AG08396 (cell line): ENCODE results near the gene ERN2.
"Not testable (repeated sequence)": the region's sequence is repeated elsewhere in the genome, so short reads cannot be mapped to it uniquely, and the experiment has no call there.

ENCODE experiments used
- DNase-seq: peaks from one replicate; pipeline ENCODE4 v3.0.0; 2012; ENCODE audit warnings: low spot score, mixed read lengths

Gene ERN2

DNA sequence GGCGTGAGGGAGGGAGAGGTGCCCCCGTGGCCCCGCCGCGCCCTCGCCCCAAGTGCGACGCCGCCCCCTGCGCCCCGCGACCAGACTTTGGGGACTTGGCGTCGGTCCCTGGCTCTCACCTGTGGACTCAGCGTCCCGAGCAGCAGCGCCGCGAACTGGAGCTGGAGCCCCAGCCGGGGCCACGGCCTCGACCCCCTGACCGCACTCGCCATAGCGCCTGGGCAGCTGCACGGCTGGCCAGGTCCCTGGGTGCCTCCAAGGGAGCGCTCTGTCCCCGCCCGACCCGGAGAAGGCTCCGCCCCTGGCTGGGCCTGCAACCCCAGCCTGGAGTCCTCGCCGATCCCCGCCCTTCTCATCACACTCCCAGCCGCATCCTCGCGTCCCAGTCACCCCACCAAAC is at the start of gene ERN2:
Gene ERN2, minus strand, starts transcription at position 247 of the 400 bp plus-strand sequence. Its CDS starts 35 bp downstream, at position 212.
- no peak for DNase-seq

DNA sequence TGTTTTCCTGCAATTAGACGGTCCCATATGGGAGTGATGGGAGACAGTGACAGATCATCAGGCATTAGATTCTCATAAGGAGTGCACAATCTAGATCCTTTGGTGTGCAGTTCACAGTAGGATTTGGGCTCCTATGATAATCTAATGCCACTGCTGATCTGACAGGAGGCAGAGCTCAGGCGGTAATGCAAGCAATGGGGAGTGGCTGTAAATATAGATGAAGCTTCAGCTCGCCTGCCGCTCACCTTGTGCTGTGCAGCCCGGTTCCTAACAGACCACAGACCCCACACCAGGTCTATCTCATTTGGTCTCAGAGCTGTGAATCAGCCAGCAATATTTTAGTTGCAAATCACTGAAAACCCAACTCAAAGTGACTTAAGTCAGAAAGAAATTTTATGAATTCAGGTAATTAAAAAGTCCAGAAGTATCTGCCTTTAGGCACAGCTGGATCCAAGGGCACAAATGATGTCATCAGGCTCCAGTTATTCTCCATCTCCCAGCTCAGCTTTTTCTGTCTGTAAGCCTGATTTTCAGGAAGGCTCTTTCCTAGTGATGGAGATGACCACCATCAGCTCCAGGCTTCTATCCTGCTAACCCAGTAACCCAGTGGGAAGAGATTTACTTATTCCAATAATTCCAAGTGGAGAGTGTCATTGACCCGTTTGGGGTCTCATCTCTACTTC is 45.1 kb upstream of the ERN2 start:
- DNase-seq: no peak

DNA sequence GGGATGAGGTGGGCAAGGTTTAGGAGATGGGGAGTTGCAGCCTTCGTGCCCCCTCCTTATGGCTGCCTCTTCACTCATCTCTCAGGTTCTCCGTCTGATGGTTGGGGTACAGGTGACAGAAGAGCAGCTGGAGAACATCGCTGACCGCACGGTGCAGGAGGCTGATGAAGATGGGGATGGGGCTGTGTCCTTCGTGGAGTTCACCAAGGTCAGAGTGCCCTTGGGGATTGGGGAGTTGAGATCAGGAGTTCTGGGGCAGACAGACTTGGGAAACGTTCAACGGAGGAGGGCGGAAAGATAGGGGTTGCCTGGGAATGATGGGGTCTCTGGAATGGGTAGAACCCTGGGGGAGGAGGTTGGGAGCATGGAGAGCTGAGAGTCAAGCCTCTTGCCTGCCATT is 44.1 kb upstream of the ERN2 start:
- no peak for DNase-seq

DNA sequence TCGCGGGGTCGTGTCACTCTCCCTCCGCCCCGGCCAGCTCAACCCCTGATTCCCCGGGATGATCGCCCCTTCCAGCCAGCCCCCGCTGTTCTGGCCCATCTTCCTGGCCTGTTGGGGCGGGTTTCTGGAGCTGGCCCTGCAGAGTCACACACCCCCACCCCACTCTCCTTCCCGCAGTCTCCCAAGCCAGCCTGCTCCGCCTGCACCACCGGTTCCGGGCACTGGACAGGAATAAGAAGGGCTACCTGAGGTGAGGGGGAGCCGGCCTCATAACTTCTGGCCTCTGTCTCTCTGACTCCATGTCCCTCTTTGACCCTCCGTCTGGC is 42.4 kb upstream of the ERN2 start:
- DNase-seq: no peak

DNA sequence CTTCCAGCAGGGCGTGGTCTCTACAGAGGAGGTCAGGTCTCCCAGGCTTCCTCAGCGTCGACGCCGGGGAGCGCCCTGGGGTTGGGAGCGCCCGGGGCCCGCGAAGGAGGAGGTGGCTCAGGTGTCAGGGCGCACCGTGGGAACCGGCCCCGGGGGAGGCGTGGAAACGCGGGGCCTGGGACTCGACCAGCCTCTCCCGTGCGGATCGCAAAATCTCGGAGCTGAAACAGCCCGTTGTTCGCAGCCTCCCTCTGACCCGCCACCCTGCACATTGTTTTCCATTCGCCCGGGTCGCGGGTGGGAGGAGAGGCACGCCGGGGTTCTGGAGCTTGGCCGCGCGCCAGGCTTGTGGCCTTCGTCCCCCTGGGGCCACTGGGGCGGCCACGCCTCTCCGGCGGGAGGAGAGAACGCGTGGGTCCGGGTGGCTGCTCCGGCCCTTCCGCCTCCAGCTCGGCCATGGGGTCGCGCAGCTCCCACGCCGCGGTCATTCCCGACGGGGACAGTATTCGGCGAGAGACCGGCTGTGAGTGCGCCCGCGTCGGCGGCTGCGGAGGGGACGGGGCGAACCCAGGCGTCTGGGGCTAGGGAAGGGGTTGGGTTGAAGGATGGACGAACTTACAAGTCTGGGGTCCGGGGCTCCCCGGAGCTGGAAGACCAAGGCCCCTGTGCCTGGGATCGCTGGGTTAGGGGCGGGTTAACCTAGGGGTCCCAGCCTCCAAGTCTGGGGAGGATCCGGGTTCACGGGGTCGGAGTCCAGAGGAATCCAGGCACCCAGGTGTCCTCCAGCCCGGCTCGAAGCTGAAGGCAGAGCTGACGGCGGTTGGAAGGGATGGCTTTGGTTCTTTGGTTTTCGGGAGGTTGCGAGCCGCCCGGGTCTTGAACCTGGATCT is 41.8 kb upstream of the ERN2 start, which contains the start of gene CHP2:
Gene CHP2, plus strand, starts transcription at position 433 of the 890 bp plus-strand sequence. Its CDS starts 24 bp downstream, at position 457.
- no peak for DNase-seq

DNA sequence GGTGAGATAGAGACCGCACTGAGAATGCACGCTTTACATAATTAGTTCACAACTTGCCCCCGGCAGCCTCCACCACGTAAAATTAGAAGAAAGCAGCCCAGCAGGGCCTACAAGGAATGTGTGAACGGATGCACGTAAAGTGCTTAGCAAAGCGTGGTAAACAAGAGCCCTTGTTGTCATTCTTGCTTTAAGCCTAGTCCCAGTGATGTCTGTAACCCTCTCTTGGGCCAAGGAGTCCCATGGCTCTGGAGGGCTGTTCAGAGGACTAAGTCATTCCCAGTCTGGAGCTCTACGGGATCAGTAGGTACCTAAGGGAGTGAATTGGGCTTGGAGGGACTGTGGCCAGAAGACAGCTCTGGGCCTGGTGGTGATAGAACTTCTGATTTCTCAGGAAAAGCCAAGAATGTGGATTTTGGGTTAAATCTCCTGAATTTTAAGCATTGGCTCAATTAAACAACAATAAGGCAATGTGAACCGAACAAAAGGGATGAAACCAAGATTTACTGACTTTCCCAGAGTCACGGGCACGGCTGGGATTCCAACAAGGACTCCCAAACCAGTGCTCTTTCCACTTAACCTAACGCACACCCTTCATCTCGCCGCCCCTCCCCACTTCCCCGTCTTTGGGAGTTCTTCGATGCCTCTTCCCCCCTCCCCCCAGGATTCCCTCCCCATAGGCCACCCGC is 41.0 kb upstream of the ERN2 start:
- DNase-seq: no peak

DNA sequence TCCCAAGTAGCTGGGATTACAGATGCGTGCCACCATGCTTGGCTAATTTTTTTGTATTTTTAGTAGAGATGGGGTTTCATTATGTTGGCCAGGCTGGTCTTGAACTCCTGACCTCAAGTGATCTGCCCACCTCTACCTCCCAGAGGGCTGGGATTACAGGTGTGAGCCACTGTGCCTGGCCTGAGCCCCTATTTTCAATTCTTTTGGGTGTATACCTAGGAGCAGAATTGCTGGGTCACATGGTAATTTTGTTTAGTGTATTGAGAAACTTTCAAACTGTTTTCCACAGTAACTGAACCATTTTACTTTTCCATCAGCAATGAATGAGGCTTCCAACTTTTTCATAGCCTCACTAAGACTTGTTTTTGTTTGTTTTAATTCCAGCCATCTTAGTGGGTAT is 38.0 kb upstream of the ERN2 start:
- DNase-seq: not testable (repeated sequence)

DNA sequence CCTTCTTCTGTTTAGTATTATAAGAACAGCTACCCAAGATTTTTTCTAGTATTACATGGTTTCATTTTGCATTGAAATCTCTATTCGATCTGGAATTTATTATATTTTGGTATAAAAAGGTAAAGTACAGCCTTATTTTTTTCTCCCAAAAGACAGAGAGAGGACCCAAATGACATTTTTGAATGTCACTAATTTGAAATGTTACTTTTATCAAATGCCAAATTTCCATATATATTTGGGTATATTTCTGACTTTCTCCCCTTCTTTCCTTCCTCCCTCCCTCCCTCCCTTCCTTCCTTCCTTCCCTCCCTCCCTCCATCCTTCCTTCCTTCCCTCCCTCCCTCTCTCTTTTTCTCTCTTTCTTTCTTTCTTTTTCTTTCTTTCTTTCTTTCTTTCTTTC is 35.6 kb upstream of the ERN2 start:
- DNase-seq: no peak

DNA sequence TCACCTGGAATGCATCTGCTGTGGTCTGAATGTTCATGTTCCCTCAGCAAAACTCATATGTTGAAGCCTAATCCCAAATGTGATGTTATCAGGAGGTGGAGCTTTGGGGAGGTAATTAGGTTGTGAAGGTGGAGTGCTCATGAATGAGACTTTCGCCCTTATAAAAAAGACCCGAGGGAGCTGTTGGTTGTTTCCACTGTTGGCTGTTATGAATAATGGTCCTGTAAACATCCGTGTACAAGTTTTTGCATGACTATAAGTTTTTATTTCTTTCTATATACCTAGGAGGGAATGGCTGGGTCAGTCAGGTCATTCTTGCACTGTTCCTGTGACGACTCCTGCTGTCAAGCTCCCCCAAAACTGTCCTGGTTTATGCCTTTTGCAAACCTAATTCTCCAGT is 32.2 kb upstream of the ERN2 start:
- no peak for DNase-seq

DNA sequence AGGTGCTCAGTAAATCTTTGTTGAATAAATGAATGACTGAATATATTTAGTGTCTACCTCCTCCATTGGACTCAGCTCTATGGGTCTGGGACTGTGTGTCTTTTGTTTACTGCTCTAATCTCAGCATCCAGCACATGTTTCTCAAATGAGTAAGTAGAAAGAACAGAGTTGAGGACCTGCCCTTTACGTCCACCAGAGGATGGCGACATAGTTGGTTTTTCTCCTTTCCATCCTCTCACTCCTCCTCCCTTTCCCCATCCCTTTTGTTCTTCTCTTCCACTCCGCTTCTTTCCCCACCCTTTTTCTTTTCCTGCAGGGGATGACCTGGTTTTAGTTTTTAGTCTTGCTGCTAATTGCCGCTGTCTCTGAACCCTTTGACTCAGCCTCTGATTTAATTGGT is 29.7 kb upstream of the ERN2 start:
- DNase-seq: no peak

DNA sequence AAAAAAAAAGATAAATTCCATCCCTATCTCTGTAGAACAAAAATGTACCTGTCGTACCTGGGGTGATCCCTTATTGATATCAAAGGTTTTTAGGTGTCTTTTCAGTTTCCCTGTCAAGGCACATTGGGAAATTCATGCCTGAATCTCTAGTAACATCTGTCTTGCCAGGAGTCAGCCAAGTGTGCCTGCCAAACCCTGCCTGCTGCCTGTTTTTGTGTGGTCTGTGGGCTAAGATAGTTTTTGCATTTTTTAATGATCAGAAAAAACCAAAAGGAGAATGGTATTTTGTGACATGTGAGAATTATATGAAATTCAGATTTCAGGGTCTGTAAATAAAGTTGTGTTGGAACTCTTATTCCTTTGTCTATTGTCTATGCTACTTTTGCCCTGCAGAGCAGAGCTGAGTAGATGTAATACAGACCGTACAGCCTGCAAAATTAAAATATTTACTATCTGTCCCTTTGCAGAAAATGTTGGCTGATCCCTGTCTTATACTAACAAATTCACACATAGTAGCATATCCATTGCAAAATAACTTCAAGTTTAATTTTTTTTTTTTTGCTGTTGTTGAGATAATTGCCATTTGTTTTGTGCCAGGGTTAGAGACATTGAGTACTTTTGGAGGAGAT is 28.8 kb upstream of the ERN2 start:
- no peak for DNase-seq

DNA sequence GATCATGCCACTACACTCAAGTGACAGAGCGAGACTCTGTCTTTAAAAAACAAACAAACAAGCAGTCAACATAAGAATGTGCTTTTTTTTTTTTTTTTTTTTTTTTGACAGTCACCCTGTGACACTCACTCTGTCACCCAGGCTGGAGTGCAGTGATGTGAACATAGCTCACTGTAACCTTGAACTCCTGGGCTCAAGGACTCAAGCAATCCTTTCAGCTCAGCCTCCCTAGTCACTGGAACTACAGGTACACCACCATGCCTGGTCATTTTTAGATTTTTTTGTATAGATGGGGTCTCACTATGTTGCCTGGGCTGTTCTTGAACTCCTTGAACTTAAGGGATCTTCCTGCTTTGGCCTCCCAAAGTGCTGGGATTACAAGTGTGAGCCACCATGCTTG is 26.5 kb upstream of the ERN2 start:
- no peak for DNase-seq

DNA sequence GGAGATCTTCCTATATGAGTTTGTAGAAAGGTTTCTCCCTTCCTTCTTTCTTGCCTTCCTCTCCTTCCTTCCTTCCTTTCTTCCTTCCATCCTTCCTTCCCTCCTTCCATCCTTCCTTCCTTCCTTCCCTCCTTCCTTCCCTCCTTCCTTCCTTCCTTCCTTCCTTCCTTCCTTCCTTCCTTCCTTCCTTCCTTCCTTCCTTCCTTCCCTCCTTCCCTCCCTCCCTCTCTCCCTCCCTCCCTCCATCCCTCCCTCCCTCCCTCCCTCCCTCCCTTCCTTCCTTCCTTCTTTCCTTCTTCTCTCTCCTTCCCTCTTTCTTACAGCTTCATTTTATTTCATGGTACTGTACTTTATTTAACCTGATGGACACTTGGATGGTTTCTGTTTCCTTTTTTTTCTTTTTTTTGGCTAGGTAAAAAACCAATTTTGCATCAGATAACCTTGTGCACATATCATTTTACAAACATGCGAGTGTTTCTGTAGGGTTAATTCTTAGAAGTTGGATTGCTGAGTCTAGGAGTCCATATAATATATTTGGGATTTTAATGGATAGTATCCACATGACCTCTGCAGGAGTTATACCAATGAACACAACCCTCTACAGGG is 24.5 kb upstream of the ERN2 start:
- not testable (repeated sequence) for DNase-seq

DNA sequence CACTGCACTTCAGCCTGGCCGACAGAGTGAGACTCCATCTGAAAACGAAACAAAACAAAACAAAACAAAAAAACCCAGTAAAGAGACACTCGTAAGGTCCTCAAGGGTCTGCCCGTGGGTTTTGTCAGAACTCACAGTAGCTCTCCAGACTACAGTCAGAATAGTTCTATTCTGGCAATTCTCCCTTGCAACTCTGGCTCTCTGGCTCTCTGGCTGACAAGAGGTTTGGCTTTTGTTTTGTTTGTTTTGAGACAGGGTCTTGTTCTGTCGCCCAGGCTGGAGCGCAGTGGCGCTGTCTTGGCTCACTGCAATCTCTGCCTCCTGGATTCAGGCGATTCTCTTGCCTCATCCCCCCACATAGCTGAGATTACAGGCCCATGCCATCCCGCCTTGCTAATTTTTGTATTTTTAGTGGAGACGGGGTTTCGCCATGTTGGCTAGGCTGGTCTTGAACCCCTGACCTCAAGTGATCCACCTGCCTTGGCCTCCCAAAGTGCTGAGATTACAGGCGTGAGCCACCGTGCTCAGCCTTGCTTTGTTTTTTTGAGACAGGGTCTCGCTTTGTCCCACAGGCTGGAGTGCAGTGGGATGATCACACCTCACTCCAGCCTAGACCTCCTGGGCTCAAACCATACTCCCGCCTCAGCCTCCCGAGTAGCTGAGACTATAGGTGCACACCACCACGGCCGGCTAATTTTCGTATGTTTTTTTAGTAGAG is 21.3 kb upstream of the ERN2 start:
- no peak for DNase-seq

DNA sequence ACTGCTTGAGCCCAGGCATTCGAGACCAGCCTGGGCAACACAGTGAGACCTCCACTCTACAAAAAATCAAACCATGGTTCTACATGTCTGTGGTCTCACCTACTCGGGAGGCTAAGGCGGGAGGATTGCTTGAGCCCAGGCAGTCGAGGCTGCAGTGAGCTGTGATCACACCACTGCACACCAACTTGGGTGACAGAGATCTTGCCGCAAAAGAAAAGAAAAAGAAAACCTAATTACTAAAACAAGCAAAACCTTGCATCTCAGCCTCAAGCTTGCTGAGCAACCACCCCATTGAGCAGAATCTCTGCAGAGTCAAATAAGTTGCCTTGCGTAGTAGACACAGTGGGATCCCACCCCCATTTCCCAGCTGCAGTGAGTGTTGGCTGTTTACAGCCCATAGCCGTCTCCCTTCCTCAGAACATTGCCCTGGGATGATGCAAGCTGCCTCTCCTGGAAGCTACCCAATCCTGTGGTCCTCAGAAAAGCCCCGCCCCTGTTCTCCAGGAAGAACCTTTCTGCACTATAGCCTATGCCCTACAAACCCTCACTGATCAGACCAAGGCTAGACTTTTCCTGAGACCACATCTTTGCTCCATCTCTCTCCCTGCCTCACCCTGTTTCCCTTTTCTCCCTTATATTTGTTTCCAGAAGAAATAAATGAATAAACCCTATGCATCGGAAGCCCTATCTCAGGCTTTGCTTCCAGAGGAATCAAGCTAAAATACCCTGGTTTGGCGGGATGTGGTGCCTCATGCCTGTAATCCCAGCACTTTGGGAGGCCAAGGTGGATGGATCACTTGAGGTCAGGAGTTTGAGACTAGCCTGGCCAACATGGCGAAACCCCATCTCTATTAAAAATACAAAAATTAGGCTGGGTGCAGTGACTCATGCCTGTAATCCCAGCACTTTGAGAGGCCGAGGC is 16.7 kb upstream of the ERN2 start:
- peak; percentile 47 for DNase-seq

DNA sequence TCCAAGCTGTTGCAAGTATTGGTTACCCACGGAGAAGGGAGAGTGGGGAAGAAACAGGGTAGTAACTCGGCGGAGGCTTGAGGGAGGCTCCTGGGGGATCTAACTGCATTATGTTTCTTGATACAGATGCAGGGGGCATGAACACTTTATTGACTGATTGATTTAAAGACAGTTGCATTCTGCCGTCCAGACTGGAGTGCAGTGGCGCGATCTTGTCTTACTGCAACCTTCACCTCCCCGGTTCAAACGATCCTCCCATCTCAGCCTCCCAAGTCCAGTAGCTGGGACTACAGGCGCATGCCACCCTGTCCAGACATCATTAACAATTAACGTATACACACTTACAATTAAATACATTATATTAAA is 15.1 kb upstream of the ERN2 start:
- DNase-seq: no peak

DNA sequence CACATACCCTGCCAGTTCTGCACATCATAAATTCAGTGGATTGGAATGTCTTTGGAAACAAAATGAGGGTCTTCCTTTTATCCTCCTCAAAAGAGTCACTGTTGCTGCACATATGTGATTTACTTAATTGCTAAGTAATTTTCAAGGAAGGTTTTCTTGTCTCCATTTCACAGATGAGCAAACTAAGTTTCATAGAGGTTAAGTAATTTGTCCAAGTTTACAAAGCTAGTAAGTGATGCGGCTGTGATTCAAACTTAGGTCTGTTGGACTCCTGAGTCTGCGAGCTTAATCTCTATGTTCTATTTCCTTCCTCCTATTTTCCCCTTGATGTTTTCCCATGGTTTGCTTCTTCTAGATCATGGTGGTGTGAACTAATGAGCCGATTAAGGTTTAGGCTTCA is 13.7 kb upstream of the ERN2 start:
- DNase-seq: no peak

DNA sequence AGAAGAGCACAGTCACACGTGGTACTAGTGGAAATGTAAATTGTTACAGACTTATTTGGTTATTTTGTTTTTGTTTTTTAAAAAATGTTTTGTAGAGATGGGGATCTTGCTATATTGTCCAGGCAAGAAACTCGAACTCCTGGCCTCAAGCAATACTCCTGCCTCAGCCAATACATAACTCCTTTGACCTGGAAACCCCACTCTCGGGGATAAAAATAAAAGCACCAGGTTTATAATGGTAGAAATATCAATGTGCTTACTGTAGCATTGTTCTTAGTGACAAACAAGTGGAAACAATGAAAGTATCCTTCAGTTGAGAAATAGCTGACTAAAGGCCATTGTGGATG is 11.7 kb upstream of the ERN2 start:
- DNase-seq: no peak

DNA sequence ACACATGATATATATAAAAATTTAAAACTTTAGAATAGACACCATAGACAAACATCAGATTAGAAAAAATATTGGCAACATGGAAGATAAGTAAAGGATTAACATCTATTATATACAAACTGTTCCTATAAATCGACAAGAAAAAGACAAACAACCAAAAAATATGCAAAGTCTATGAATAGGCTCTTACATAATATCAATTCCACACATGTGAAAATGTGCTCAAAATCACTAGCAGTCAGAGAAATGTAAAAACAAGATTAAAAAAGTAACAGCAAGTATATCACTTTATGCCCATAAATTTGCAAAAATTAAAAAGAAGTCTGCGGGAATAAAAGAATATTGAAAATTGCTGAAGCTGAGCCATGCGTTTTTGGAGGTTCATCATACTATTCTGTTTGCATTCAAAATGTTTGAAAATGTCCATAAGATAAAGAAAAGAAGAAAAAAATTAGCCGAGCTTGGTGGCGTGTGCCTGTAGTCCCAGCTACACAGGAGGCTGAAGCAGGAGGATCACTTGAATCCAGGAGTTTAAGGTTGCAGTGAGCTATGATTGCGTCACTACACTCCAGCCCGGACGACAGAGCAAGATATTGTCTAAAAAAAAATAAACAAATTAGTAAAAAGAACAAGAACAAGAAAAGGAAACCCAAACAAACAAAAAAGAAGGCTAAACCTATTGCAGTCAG is 11.2 kb upstream of the ERN2 start:
- no peak for DNase-seq
